Measurements from ENCODE around the gene LAMA5. TPM values are rescaled to one million over a fixed set of nuclear protein-coding genes. Genes with fewer than 3 reads are reported as not detected.

LAMA5 gene
- total and polyA plus RNA-seq, 2 donors (not counting 1 experiment from before 2014, with no cell fraction given), result 52.9 to 83.5 TPM

GRCh38 chr20:62400541-62400940 is 33.4 kb upstream of the LAMA5 start:
- no peak overlapping the region for H3K9ac ChIP-seq (ENCODE audit: low read length)
- no peak for ATAC-seq (ENCODE audit: low read depth)
- no peaks in the 10 kb centered on the region for H3K36me3 ChIP-seq (replicated peaks in 1 of 2; ENCODE audit: control extremely low read depth in 1 of 2, control insufficient read depth in 1 of 2, extremely low read depth in 1 of 2, insufficient read depth in 2 of 2, low read length in 1 of 2)
- no peak for TF ChIP-seq EZH2 (IDR thresholded peaks at IDR 0.05; ENCODE audit: borderline replicate concordance, insufficient read depth, low read depth, low read length, poor library complexity, severe bottlenecking)
- TF ChIP-seq CTCF (IDR thresholded peaks at IDR 0.05), result no peak
- Mint-ChIP-seq H3K27me3 (no peaks in the 10 kb centered on the region), H3K4me3 (no peak overlapping the region), H3K27ac (no peak overlapping the region), H3K4me1 (peaks cover 22% of the 10 kb centered on the region), H3K9me3 (ENCODE audit: insufficient read depth) (no peaks in the 10 kb centered on the region)
- H3K27ac ChIP-seq (ENCODE audit: low read length in 2 of 2), result no peak overlapping the region
- no peak overlapping the region for H3K4me3 ChIP-seq (ENCODE audit: control extremely low read depth in 1 of 5, extremely low read depth in 1 of 5, insufficient read depth in 1 of 5, low read depth in 2 of 5, low read length in 4 of 5)
- ChIA-PET CTCF (interaction anchor here (1.2 to 1.5 kb wide), 2 partner anchors 9 to 100 kb away, joined by 3 to 5 read pairs; no protein-coding TSS in a partner anchor), POLR2A (no interaction called here)
- no peaks in the 10 kb centered on the region for H4K20me1 ChIP-seq (ENCODE audit: control insufficient read depth, insufficient read depth, low read length, poor library complexity, severe bottlenecking)
- no peak overlapping the region for H3K4me2 ChIP-seq (replicated peaks; ENCODE audit: low read depth, low read length, poor library complexity, severe bottlenecking)
- intact Hi-C loops (cut with micrococcal nuclease), result no loop called here
- H3K4me1 ChIP-seq (ENCODE audit: control insufficient read depth in 2 of 2, insufficient read depth in 2 of 2, low read length in 2 of 2), result peaks cover 3 to 15% of the 10 kb centered on the region in 2 donors
- H3K27me3 ChIP-seq (replicated peaks in 1 of 4; ENCODE audit: control extremely low read depth in 1 of 4, control insufficient read depth in 3 of 4, insufficient read depth in 4 of 4, low read length in 3 of 4), result no peaks in the 10 kb centered on the region
- H3K9me3 ChIP-seq (ENCODE audit: control extremely low read depth in 1 of 3, control insufficient read depth in 2 of 3, insufficient read depth in 1 of 3, low read length in 2 of 3), result peaks cover 0 to 7% (median 0%) of the 10 kb centered on the region in 3 donors
- peaks cover 10% of the 10 kb centered on the region for H3K79me2 ChIP-seq (ENCODE audit: control insufficient read depth, insufficient read depth, low read length)
- WGBS (ENCODE audit: insufficient coverage), result 78% methylated on average over 8 of the region's 10 CpGs
- H2AFZ ChIP-seq (ENCODE audit: insufficient read depth, low read depth, low read length, poor library complexity, severe bottlenecking), result no peak overlapping the region
- DNase-seq, result no peak

GRCh38 chr20:62400021-62400420 is 32.9 kb upstream of the LAMA5 start:
- H3K79me2 ChIP-seq (ENCODE audit: control insufficient read depth, insufficient read depth, low read length), result peaks cover 6% of the 10 kb centered on the region
- H3K9me3 ChIP-seq (ENCODE audit: control extremely low read depth in 1 of 3, control insufficient read depth in 2 of 3, insufficient read depth in 1 of 3, low read length in 2 of 3), result peaks cover 0 to 7% (median 0%) of the 10 kb centered on the region in 3 donors
- TF ChIP-seq CTCF (IDR thresholded peaks at IDR 0.05) (no peak), EZH2 (IDR thresholded peaks at IDR 0.05; ENCODE audit: borderline replicate concordance, insufficient read depth, low read depth, low read length, poor library complexity, severe bottlenecking) (no peak)
- Mint-ChIP-seq H3K4me3 (no peak overlapping the region), H3K27ac (no peak overlapping the region), H3K27me3 (no peaks in the 10 kb centered on the region), H3K9me3 (ENCODE audit: insufficient read depth) (no peaks in the 10 kb centered on the region), H3K4me1 (peaks cover 18% of the 10 kb centered on the region)
- no peak for DNase-seq
- H3K36me3 ChIP-seq (replicated peaks in 1 of 2; ENCODE audit: control extremely low read depth in 1 of 2, control insufficient read depth in 1 of 2, extremely low read depth in 1 of 2, insufficient read depth in 2 of 2, low read length in 1 of 2), result no peaks in the 10 kb centered on the region
- no peak overlapping the region for H3K9ac ChIP-seq (ENCODE audit: low read length)
- no peak overlapping the region for H3K4me2 ChIP-seq (replicated peaks; ENCODE audit: low read depth, low read length, poor library complexity, severe bottlenecking)
- ATAC-seq (ENCODE audit: low read depth), result no peak
- CTCF ChIA-PET, result interaction anchor here (0.7 to 1.2 kb wide), 2 partner anchors 10 to 28 kb away, joined by 3 to 4 read pairs; no protein-coding TSS in a partner anchor
- no peaks in the 10 kb centered on the region for H3K27me3 ChIP-seq (replicated peaks in 1 of 4; ENCODE audit: control extremely low read depth in 1 of 4, control insufficient read depth in 3 of 4, insufficient read depth in 4 of 4, low read length in 3 of 4)
- intact Hi-C loops (cut with micrococcal nuclease), result no loop called here
- POLR2A ChIA-PET, result no interaction called here
- H3K27ac ChIP-seq (ENCODE audit: low read length in 2 of 2), result no peak overlapping the region
- no peaks in the 10 kb centered on the region for H4K20me1 ChIP-seq (ENCODE audit: control insufficient read depth, insufficient read depth, low read length, poor library complexity, severe bottlenecking)
- H2AFZ ChIP-seq (ENCODE audit: insufficient read depth, low read depth, low read length, poor library complexity, severe bottlenecking), result no peak overlapping the region
- WGBS (ENCODE audit: insufficient coverage), result 87% methylated on average over 7 of the region's 7 CpGs
- H3K4me1 ChIP-seq (ENCODE audit: control insufficient read depth in 2 of 2, insufficient read depth in 2 of 2, low read length in 2 of 2), result peaks cover 0 to 10% of the 10 kb centered on the region in 2 donors
- no peak overlapping the region for H3K4me3 ChIP-seq (ENCODE audit: control extremely low read depth in 1 of 5, extremely low read depth in 1 of 5, insufficient read depth in 1 of 5, low read depth in 2 of 5, low read length in 4 of 5)

Data from B cell (primary cell).